ENCODE data around the gene SH3TC1. TPM values are rescaled to one million over a fixed set of nuclear protein-coding genes. Genes with fewer than 3 reads are reported as not detected.

SH3TC1 gene
- total and polyA plus RNA-seq, 10 donors: 23.3 to 157 (median 62.0) TPM

GRCh38 chr4:8182858-8183725 is 16.0 kb upstream of the SH3TC1 start:
- TF ChIP-seq CTCF (IDR thresholded peaks at IDR 0.05 in 8 of 11, conservative IDR thresholded peaks at IDR 0.05 in 3 of 11): no peak
- TF ChIP-seq POLR2AphosphoS5 (IDR thresholded peaks at IDR 0.05): peak; percentile 67 to 84 (median 68)
- Histone ChIP-seq H3K9me3 (no peaks in the 10 kb centered on the region), H3K4me3 (no peak overlapping the region), H3K4me1 (peaks cover 0 to 34% (median 15%) of the 10 kb centered on the region in 6 donors), H3K36me3 (no peaks in the 10 kb centered on the region), H3K27me3 (replicated peaks in 1 of 7) (no peaks in the 10 kb centered on the region), H3K27ac (peak overlapping the region in 6 of 8 donors; percentile 48 to 78 (median 71))
- DNase-seq: peak; percentile 86
- WGBS, 5 donors: 56 to 81% (median 79%) methylated on average over 21 to 25 of the region's 25 CpGs
- intact Hi-C loops (cut with DNase I; ENCODE audit: low total_unique reads): no loop called here

- no peaks in the 10 kb centered on the region for H3K9me3 ChIP-seq
- no peaks in the 10 kb centered on the region for H3K36me3 ChIP-seq
- H3K27me3 ChIP-seq (replicated peaks in 1 of 7): no peaks in the 10 kb centered on the region
- no peak for DNase-seq
- WGBS, 5 donors: 83 to 91% (median 86%) methylated on average over 4 of the region's 4 CpGs
- H3K4me1 ChIP-seq: peaks cover 4 to 44% (median 20%) of the 10 kb centered on the region in 6 donors
- H3K27ac ChIP-seq: peak overlapping the region in 6 of 8 donors; percentile 22 to 78 (median 71)
- no peak for TF ChIP-seq CTCF (IDR thresholded peaks at IDR 0.05 in 8 of 11, conservative IDR thresholded peaks at IDR 0.05 in 3 of 11)
- no peak for TF ChIP-seq POLR2A (IDR thresholded peaks at IDR 0.05)
- TF ChIP-seq POLR2AphosphoS5 (IDR thresholded peaks at IDR 0.05): no peak
- H3K4me3 ChIP-seq: no peak overlapping the region
- intact Hi-C loops (cut with DNase I; ENCODE audit: low total_unique reads): no loop called here
These were observed 15.0 kb upstream of the SH3TC1 start for GRCh38 chr4:8184061-8184460.

- H3K27ac ChIP-seq: no peak overlapping the region
- no peak overlapping the region for H3K4me3 ChIP-seq
- no peaks in the 10 kb centered on the region for H3K27me3 ChIP-seq (replicated peaks in 1 of 7)
- peaks cover 16 to 56% (median 33%) of the 10 kb centered on the region in 6 donors for H3K4me1 ChIP-seq
- intact Hi-C loops (cut with DNase I; ENCODE audit: low total_unique reads): no loop called here
- no peak for DNase-seq
- TF ChIP-seq POLR2A (IDR thresholded peaks at IDR 0.05): no peak
- WGBS, 5 donors: 89 to 94% (median 93%) methylated on average over 9 of the region's 9 CpGs
- H3K36me3 ChIP-seq: no peaks in the 10 kb centered on the region
- H3K9me3 ChIP-seq: no peaks in the 10 kb centered on the region
These were observed 13.8 kb upstream of the SH3TC1 start for GRCh38 chr4:8185295-8185694.

GRCh38 chr4:8185930-8186329 is 13.2 kb upstream of the SH3TC1 start:
- H3K36me3 ChIP-seq: no peaks in the 10 kb centered on the region
- H3K4me3 ChIP-seq: no peak overlapping the region
- no peak for DNase-seq
- no peaks in the 10 kb centered on the region for H3K27me3 ChIP-seq (replicated peaks in 1 of 7)
- intact Hi-C loops (cut with DNase I; ENCODE audit: low total_unique reads): no loop called here
- 88 to 93% (median 89%) methylated on average over 8 to 9 of the region's 9 CpGs for WGBS, 5 donors
- no peak overlapping the region for H3K27ac ChIP-seq
- H3K9me3 ChIP-seq: no peaks in the 10 kb centered on the region
- H3K4me1 ChIP-seq: peaks cover 23 to 62% (median 39%) of the 10 kb centered on the region in 6 donors
- TF ChIP-seq POLR2AphosphoS5 (IDR thresholded peaks at IDR 0.05) (no peak), CTCF (IDR thresholded peaks at IDR 0.05 in 8 of 11, conservative IDR thresholded peaks at IDR 0.05 in 3 of 11) (no peak), POLR2A (IDR thresholded peaks at IDR 0.05) (no peak)
